CMK (cell line): Measurements from ENCODE around the gene SPACA9.
A peak's percentile ranks its signal among the peaks of the same experiment; 100 is the strongest.

ENCODE experiments used
- DNase-seq: peaks from one replicate; pipeline ENCODE4 v3.0.0-alpha.2; 2010; ENCODE audit warnings: low read depth

The SPACA9 gene

DNA sequence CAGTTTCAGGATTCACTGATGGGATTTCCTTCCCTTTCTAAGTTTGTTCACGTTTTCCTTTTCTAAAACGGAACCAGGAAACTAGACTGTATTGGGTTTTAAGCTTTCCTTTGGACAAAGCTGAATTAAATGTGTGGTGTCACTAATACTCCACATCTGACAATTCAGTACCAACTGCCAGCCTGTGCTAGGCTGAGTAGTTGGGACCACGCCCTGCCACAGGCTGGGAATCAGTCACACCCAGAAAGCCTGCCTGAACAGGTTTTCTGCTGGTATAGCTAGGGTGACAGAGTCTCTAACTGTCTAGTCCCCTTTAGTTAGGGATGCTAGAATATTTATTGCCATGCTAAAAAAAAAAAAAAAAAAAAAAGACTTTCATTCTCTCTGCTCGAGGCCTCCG is 15.6 kb downstream of the SPACA9 start:
- no peak for DNase-seq

- DNase-seq: no peak
Observed at GRCh38 chr9:132894862-132895835, 16.5 kb downstream of the SPACA9 start.

DNA sequence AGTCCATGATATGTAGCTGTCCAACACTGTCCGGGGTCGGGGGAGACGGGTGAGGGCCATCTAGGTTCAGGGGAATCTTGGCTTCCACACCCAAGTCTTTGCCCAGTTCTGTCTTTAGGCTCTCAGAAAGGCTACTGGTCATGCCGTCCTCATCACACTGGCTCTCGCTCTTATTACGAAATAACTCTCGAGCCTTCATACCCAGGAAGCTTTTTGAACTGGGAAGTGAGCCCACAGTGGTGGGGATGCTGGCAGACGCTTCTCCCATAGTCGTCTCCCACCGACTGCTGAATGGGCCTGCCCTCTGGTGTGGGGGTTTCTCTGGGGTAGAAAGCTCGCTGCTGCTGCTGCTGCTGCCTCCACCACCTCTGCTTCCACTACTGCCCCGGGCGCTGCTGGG is 17.6 kb downstream of the SPACA9 start:
- DNase-seq: no peak

DNA sequence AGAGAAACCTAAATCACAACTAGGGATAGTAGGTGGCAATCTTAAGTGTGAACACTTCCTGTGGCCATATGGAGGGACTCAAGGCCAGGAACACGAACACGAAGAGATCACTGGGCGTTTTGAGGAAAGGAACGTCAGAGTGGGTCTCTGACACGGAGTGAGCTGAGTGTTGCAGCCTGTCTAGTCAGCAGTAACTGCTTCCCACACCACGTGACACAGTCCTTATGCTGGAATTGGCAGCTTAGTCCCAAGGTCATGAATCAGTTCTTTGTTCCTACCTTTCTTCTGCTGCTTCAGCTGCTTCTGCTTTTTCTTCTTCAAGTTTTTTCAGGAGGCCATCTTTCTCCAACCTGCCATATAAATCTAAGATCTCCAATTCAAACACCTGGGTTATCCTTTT is 18.2 kb downstream of the SPACA9 start:
- DNase-seq: no peak

GRCh38 chr9:132898051-132898450 is 19.4 kb downstream of the SPACA9 start:
- no peak for DNase-seq

DNA sequence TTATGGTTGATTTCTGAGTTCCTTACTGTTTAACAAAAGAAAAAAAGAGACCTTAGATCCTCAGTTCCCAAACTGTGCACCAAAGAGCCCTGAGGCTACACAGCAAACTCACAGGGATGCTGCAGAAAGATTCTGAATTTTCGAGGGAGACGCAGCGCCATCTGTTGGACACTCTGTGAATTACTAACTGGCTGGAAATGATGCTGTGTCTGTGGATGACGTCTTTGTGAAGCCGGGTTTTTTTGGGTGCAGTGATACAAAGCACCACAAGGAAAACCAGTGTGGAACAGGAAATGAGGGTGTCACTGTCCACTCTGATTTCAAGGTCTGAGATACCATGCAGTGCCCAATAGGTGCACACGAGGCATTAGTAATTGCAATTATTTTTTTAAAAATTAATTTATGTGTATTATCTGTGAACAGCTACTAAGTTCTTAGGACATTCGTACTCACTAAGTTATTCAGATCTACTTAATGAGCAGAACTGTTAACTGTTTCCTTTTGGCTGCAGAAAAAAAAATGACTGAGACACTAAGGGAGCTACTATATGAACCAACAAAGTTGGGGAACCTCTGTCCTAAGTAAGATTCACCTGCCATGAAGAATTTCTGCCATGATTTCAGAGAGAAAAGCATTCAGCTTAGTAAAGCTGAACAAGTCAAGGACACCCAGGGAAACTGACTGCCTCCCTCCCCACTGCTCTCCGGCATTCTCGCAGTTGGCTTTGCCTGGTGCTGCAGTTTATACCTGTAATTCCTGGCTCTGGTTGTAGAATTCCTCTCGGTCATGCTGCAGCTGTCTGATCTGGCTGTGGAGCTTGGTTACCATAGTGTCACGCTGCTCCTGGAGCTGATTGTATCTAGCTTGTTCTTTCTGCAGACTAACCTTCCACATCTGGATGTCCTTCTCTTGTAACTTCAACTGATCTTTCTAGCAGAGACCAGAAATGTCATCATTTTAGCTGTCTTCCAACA is 23.4 kb downstream of the SPACA9 start:
- DNase-seq: peak; percentile 40

DNA sequence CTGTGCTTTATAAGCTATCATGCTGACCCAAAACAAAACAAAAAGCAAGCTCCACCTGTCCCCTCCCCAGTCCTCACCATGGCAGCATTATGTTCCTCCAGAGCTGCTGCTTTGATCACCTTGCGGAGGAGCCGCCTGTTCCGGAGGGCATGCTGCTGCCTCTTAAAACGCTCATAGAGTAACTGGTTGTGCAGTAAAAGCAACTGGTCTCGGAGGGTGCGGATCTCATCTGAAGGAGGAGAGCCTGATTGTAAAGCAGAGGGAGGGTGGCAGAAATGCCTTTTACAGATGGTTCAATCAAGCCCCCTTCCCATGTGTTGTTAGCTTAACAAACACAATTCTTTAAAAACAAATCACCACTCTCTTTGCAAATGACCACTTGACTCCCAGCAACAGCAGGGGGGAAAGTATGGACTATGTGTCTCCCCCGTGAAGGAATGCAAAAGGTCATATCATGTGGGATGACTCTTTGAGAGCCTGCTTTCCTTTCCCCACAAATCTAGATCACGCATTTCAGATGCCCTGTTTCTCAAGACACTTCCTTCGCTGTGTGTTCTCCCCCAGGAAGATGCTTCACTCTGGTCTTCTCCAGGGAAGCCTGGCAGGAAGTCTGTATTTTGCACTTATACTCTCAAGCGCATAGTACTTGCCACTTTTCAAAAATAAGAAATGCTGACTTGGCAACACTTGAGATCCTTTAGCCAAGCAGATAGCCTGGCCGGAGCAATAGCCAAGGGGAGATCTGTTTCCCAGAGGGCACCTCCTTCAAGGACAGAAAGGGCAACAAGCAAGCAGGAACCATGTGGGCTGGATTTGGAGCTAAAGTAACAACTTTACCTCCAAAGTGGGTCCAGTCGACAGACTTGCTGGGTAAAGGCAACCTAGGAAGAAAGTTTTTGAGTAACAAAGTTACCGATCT is 25.1 kb downstream of the SPACA9 start:
- DNase-seq: no peak

DNA sequence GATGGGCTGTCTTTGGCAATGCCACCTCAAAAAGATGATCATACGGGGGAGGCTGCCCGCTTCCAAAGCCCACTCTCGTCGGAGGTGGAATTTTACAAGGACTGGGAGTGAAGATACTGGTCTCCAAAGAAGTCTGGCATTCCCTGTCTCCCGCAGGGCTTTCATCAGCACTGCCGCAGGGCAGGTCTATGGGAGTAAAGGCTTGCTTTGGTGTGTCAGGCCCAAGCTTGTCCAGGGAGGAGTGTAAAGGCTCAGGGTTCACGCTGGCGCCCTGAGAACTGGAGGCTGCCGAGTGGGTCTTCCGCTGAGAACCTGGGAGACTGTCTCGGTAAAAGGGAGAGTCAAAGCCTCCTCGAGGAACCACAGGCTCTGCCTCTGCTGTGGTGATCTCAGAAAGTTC is 27.0 kb downstream of the SPACA9 start:
- DNase-seq: no peak

- no peak for DNase-seq
Observed at GRCh38 chr9:132908635-132909034, 29.9 kb downstream of the SPACA9 start.

GRCh38 chr9:132909311-132909710 is 30.6 kb downstream of the SPACA9 start:
- no peak for DNase-seq

- no peak for DNase-seq
Observed at GRCh38 chr9:132910376-132910775, 31.7 kb downstream of the SPACA9 start.

DNA sequence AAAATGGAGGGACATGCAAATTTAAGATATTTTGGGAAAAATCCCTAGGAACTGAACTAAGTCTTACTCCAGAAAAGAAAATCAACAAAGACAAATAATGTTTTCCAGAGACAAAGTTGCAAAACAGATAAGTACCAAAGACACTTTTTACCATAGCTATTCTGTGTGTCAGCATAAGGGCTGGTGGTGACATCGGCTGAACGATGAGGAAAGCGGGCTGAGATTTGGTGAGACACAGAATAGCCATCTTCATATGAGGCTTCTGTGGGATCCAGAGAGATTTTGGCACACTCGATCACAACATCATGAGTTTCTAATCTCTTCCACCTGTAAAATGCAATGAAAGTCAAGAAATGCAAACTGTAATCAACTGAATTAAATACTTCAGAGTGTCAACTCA is 33.4 kb downstream of the SPACA9 start:
- no peak for DNase-seq

GRCh38 chr9:132914924-132915323 is 36.2 kb downstream of the SPACA9 start:
- DNase-seq: no peak

- DNase-seq: no peak
Observed at GRCh38 chr9:132919614-132920268, 41.0 kb downstream of the SPACA9 start.

- DNase-seq: no peak
Observed at GRCh38 chr9:132923346-132923902, 44.7 kb downstream of the SPACA9 start.

- no peak for DNase-seq
Observed at GRCh38 chr9:132927704-132928103, 49.0 kb downstream of the SPACA9 start.

- no peak for DNase-seq
Observed at GRCh38 chr9:132931178-132931735, 52.6 kb downstream of the SPACA9 start.

DNA sequence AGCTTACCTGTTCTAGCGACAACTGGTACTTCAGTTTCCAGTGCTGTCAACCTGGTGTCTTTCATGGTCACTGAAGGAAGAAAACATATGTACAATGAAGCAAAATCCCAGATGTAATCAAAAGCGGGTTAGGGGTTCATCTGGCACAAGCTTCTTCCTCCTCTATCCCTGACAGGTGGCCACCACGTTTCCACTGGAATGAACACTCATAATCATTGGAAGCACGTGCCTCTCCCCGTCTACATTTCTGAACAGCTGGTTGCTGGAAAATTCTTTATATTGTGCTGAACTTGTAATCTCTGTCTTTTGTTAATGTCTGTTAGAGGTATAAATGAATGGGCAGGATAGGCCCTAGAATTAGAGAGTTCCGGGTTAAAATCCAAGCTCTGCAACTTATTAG is 56.3 kb downstream of the SPACA9 start:
- DNase-seq: no peak

GRCh38 chr9:132937463-132937901 is 58.8 kb downstream of the SPACA9 start:
- no peak for DNase-seq

DNA sequence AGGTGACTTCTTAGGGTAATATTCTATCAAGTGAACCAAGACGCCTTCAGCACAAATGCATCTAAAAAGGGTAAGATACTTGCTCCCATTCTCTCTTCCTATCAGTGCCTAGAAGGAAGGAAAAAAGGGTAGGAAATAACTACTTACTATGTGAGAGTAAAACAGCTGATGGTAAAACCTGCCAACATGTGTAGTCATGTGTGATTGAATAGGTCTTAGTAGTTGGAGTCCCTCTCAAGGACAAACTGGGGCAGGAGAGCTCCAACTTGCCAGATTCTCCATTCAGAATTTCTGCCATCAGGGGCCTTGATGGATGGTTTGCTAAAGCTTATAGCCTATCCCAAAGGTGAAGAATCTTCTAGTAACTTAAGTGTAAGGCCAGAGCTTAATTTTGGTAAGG is 60.5 kb downstream of the SPACA9 start:
- DNase-seq: no peak
